SH-SY5Y (cell line): ENCODE results near the gene SLC30A3.

Experiments
- GATA2 ChIP-seq: IDR thresholded peaks from 2 replicates; pipeline ENCODE4 v1.6.1; 2011; ENCODE audit warnings: mild to moderate bottlenecking, low read depth, low read length
- GATA3 ChIP-seq: IDR thresholded peaks from 2 replicates; pipeline ENCODE4 v1.6.1; 2011; ENCODE audit warnings: low read depth, mild to moderate bottlenecking, low read length, moderate library complexity

DNA sequence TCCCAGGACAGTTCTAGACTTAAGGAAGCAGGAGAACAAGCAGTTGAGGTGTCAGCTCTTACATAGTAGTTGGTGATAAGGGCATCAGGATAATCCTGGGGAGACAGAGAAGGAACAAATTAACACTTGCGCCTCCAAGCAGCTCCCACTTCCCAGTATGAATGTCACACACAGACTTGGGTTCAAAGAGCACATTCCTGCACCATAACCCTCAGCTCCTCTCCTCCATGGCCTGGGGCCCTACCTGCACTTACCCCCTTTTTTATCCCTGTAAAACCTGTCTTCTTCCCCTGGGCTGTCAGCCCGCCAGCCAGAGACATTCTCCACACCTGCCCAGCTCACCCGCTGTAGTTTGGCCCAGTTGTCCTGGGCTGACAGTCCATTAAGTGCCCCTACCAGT is 49.3 kb upstream of the SLC30A3 start:
- no peak for TF ChIP-seq GATA2
- no peak for TF ChIP-seq GATA3
